CD4-positive, alpha-beta T cell treated with Interleukin-6 for 4 hours (primary cell): ENCODE results near the gene CHI3L1.

ENCODE experiments used
- DNase-seq: peaks from one replicate; pipeline ENCODE4 v3.0.0-alpha.2; 2020; ENCODE audit warnings: mixed read lengths

The CHI3L1 gene

GRCh38 chr1:203179667-203180005 lies 6.9 kb downstream of the CHI3L1 start:
- no peak for DNase-seq

- DNase-seq = no peak
Measured at GRCh38 chr1:203178821-203179666, 7.5 kb downstream of the CHI3L1 start.

- no peak for DNase-seq
Measured at GRCh38 chr1:203178083-203178482, 8.4 kb downstream of the CHI3L1 start.

- no peak for DNase-seq
Measured at GRCh38 chr1:203177470-203178039, 8.9 kb downstream of the CHI3L1 start.

GRCh38 chr1:203177036-203177405 lies 9.5 kb downstream of the CHI3L1 start:
- DNase-seq = no peak

GRCh38 chr1:203176273-203177035 lies 10.1 kb downstream of the CHI3L1 start:
- no peak for DNase-seq

GRCh38 chr1:203175827-203176241 lies 10.7 kb downstream of the CHI3L1 start:
- DNase-seq = no peak

GRCh38 chr1:203175237-203175826 lies 11.2 kb downstream of the CHI3L1 start, which contains the start of gene MYBPH:
Gene MYBPH, minus strand, starts transcription at chr1:203175826. Its CDS starts 71 bp downstream, at chr1:203175755.
- no peak for DNase-seq

- no peak for DNase-seq
Measured at GRCh38 chr1:203174324-203174985, 12.0 kb downstream of the CHI3L1 start.

- DNase-seq = no peak
Measured at GRCh38 chr1:203173566-203173965, 12.9 kb downstream of the CHI3L1 start.

GRCh38 chr1:203173011-203173555 lies 13.4 kb downstream of the CHI3L1 start:
- DNase-seq = no peak

GRCh38 chr1:203172184-203173010 lies 14.1 kb downstream of the CHI3L1 start:
- DNase-seq = peak; percentile 52

GRCh38 chr1:203171341-203172183 lies 14.9 kb downstream of the CHI3L1 start:
- DNase-seq = no peak

GRCh38 chr1:203170625-203171330 lies 15.7 kb downstream of the CHI3L1 start:
- no peak for DNase-seq

- no peak for DNase-seq
Measured at GRCh38 chr1:203169770-203170520, 16.6 kb downstream of the CHI3L1 start.

- DNase-seq = no peak
Measured at GRCh38 chr1:203168991-203169390, 17.5 kb downstream of the CHI3L1 start.

GRCh38 chr1:203168256-203168786 lies 18.2 kb downstream of the CHI3L1 start:
- DNase-seq = no peak

GRCh38 chr1:203167913-203168200 lies 18.6 kb downstream of the CHI3L1 start:
- no peak for DNase-seq
